ENCODE data around the gene SMURF1.

SMURF1 gene

DNA sequence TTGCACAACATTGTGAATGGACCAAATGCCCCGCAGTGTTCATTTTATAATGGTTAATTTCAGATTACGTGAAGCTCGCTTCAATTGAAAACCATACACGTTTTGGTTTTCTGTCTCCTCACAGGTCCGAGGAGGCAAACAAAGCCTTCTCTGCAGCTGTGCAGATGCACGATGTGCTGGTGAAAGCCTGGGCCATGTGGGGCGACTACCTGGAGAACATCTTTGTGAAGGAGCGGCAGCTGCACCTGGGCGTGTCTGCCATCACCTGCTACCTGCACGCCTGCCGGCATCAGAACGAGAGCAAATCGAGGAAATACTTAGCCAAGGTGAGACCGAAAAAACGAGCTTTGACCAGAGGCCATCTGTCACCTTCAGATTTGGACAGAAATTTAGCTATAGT lies 155.3 kb downstream of the SMURF1 start:
- no peak for DNase-seq (ENCODE audit: low spot score)

DNA sequence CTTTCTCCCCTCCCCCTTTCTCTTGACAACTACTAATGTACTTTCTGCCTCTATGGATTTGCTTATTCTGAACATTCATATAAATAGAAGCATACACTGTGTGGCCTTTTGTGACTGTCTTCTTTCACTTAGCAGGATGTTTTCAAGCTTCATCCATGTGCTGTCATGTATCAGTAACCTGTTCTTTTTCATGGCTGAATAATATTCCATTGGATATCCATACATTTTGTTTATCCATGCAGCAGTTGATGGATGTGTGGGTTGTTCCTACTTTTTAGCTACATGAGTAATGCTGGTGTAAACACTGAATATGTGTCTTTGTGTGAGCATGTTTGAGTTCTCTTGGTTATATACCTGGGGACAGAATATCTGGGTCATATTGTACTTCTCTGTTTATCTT lies 158.0 kb downstream of the SMURF1 start:
- DNase-seq (ENCODE audit: low spot score), result no peak

DNA sequence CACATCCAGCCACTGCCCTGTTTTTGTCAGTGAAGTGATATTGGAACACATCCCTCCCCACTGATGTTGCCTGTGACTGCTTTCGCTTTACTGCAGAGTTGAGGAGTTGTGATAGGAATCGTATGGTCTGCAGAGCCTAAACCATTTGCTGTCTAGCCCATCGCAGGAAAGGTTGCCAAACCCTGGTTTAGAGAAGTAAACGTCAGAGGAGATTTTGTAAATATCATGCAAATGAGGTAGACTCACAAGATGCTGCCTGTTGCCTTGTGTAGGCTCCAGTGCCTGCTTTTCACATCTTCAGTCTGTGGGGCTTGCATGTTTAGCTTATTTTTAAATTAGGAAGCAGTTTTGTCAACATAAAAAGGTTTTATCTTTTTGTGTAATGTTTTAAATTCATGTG lies 158.5 kb downstream of the SMURF1 start:
- DNase-seq (ENCODE audit: low spot score), result no peak

DNA sequence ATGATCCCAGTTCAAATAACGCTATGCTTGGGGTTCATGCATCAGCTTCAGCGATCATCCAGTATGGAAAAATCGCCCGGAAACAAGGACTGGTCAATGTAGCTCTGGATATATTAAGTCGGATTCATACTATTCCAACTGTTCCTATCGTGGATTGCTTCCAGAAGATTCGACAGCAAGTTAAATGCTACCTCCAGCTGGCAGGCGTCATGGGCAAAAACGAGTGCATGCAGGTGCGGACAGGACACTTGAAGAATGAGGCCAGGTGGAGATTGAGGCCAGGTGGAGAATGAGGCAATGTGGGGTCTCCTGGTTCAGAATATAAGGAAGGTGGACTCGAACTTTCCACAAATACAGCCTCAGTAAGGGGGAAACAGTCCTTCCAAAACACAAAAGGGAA lies 159.8 kb downstream of the SMURF1 start:
- DNase-seq (ENCODE audit: low spot score), result no peak

DNA sequence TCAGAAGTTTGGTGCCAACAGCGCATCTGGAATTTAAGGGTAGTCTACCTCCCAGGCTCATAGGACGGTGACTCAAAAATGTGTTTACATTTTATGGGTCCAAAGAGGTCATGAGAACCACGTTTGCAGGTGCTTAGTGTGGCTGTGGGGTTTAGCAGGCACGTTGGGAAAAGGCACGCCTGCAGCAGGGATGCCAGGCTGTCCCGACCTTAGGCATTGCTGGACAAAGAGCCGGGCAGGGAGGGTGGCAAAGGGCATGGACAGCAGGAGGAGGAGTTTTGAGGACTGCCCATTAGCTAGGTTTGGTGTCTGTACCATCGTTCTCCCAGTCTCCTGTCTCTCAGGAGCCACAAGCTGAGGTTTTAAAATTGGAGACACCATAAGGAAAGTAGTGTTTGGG lies 161.2 kb downstream of the SMURF1 start:
- no peak for DNase-seq (ENCODE audit: low spot score)

DNA sequence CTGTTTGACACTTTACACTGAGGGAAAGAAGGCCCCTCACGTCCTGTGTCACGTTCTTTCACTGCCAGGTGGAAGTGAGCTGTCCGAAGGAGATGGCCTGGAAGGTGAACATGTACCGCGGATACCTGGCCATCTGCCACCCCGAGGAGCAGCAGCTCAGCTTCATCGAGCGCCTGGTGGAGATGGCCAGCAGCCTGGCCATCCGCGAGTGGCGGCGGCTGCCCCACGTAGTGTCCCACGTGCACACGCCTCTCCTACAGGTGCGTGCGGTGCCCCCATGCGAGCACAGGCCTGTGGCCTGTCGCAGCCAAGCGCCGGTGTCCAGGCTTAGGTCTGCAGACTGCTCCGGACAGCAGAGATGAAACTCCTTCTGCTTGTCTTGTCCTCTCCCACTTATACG lies 162.2 kb downstream of the SMURF1 start:
- no peak for DNase-seq (ENCODE audit: low spot score)

DNA sequence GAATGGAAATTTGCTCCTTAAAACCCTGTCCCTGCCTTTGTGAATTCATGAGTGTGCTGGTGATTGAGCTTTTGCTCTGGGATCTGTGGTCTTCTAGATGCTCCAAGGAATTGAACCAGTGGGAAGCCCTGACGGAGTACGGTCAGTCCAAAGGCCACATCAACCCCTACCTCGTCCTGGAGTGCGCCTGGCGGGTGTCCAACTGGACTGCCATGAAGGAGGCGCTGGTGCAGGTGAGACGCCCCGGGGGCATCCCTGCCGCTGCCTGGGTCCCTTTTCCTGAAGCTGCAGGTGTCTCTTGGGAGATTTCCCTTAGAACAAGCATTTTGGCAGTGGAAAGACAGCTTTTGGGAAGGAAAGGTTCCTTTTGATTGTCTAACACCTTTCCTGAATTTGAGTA lies 165.2 kb downstream of the SMURF1 start:
- no peak for DNase-seq (ENCODE audit: low spot score)

Measured in AG08396 (cell line).